MCF 10A (cell line): ENCODE data around the gene KRTCAP2. TPM values are rescaled to one million over a fixed set of nuclear protein-coding genes. Genes with fewer than 3 reads are reported as not detected.

Experiments used
- BruUV-seq: library from RNA; stranded (reverse); fragments of 400-500 nt; replicated peaks from 2 replicates; lab custom pipeline; 2021; lab: Mats Ljungman, UMichigan
- CTCF ChIA-PET: fragments of 300-600 bp; sonication (Branson Sonifier 250); formaldehyde crosslinking; extraction: SDS; loops from one replicate; lab custom pipeline; 2021; ENCODE audit warnings: antibody characterized with exemption, inconsistent platforms; lab: Yijun Ruan, JAX
- POLR2A ChIA-PET: fragments of 300-600, 350-650 bp; sonication (Branson Sonifier 250); formaldehyde crosslinking; extraction: SDS; loops from one replicate; lab custom pipeline; 2020; ENCODE audit warnings: antibody characterized with exemption, inconsistent platforms; lab: Yijun Ruan, JAX
- DNase-seq: peaks from one replicate; pipeline ENCODE4 v3.0.0-alpha.2; 2018; ENCODE audit not compliant: unreplicated experiment
- H3K27ac Mint-ChIP-seq: one replicate; pipeline ENCODE4 v1.8.0; 2022; ENCODE audit warnings: mild to moderate bottlenecking, low read depth, mixed read lengths; ENCODE audit not compliant: unreplicated experiment
- H3K27me3 Mint-ChIP-seq: one replicate; pipeline ENCODE4 v1.8.0; 2022; ENCODE audit warnings: mixed read lengths; ENCODE audit not compliant: insufficient read depth, unreplicated experiment
- H3K36me3 Mint-ChIP-seq: one replicate; pipeline ENCODE4 v1.8.0; 2022; ENCODE audit warnings: mild to moderate bottlenecking, moderate library complexity, mixed read lengths; ENCODE audit not compliant: insufficient read depth, unreplicated experiment
- H3K4me1 Mint-ChIP-seq: one replicate; pipeline ENCODE4 v1.8.0; 2022; ENCODE audit warnings: mixed read lengths; ENCODE audit not compliant: insufficient read depth, unreplicated experiment
- H3K4me3 Mint-ChIP-seq: one replicate; pipeline ENCODE4 v1.8.0; 2022; ENCODE audit warnings: mild to moderate bottlenecking, moderate library complexity, mixed read lengths; ENCODE audit not compliant: unreplicated experiment
- H3K9me3 Mint-ChIP-seq: one replicate; pipeline ENCODE4 v1.8.0; 2022; ENCODE audit warnings: mixed read lengths; ENCODE audit not compliant: unreplicated experiment
- intact Hi-C: fragments of 100-400 bp; cut with micrococcal nuclease; formaldehyde crosslinking; loops from 2 replicates; pipeline ENCODE4 v1.14.1; 2022
- total RNA-seq: library from RNA; stranded (reverse); gene quantifications from 2 replicates; pipeline ENCODE4 v1.2.3, GENCODE V29; 2022
- TF ChIP-seq, protein P1 (sequence below): fragments of 200-600 bp; IDR thresholded peaks from one replicate; pipeline ENCODE4 v1.8.0; 2022; ENCODE audit warnings: antibody characterized with exemption, mild to moderate bottlenecking; ENCODE audit not compliant: unreplicated experiment

Gene KRTCAP2
- total RNA-seq, 1 experiment from 2014 or later: 313 TPM

DNA sequence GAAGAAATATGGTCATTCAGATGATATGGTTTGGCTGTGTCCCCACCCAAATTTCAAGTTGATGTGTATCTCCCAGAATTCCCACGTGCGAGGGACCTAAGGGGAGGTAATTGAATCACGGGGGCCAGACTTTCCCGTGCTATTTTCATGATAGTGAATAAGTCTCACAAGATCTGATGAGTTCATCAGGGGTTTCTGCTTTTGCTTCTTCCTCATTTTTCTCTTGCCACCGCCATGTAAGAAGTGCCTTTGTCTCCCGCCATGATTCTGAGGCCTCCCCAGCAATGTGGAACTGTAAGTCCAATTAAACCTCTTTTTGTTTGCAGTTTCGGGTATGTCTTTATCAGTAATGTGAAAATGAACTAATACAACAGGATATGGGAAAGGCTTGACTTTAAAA, 31.4 kb downstream of the KRTCAP2 start:
- intact Hi-C loops: no loop called here
- no peaks in the 10 kb centered on the region for H3K27me3 Mint-ChIP-seq
- CTCF ChIA-PET: interaction anchor here (0.5 to 2.4 kb wide), 7 partner anchors 15 to 182 kb away, joined by 3 to 13 read pairs (median 5); partner anchors contain the start of genes KRTCAP2 and TRIM46
- H3K36me3 Mint-ChIP-seq: peaks cover 32% of the 10 kb centered on the region
- POLR2A ChIA-PET: interaction anchor here (1.5 kb wide), 2 partner anchors 16 to 138 kb away, joined by 4 to 6 read pairs; no protein-coding TSS in a partner anchor
- no TSS peak for BruUV-seq
- TF ChIP-seq, protein P1, sequence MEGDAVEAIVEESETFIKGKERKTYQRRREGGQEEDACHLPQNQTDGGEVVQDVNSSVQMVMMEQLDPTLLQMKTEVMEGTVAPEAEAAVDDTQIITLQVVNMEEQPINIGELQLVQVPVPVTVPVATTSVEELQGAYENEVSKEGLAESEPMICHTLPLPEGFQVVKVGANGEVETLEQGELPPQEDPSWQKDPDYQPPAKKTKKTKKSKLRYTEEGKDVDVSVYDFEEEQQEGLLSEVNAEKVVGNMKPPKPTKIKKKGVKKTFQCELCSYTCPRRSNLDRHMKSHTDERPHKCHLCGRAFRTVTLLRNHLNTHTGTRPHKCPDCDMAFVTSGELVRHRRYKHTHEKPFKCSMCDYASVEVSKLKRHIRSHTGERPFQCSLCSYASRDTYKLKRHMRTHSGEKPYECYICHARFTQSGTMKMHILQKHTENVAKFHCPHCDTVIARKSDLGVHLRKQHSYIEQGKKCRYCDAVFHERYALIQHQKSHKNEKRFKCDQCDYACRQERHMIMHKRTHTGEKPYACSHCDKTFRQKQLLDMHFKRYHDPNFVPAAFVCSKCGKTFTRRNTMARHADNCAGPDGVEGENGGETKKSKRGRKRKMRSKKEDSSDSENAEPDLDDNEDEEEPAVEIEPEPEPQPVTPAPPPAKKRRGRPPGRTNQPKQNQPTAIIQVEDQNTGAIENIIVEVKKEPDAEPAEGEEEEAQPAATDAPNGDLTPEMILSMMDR: no peak
- H3K27ac Mint-ChIP-seq: no peak overlapping the region
- H3K4me3 Mint-ChIP-seq: no peak overlapping the region
- peaks cover 10% of the 10 kb centered on the region for H3K4me1 Mint-ChIP-seq
- no peaks in the 10 kb centered on the region for H3K9me3 Mint-ChIP-seq
- DNase-seq: no peak

DNA sequence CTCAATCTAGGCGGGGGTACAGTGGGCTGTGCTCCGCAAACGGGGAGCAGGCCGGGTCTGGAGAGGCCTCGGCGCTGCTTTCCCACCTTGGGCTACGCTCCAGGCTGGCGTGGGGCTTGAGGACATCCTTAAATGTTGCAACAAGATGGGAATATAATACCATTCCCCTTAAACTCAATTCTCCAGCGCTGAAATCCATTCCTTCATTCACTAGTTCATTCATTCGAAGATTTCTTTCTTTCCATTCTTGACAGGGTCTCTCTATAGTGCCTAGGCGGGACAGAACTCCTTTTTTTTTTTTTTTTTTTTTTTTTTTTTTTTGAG, 32.5 kb downstream of the KRTCAP2 start:
- Mint-ChIP-seq H3K36me3 (peaks cover 35% of the 10 kb centered on the region), H3K27ac (peak overlapping the region; percentile 94), H3K27me3 (no peaks in the 10 kb centered on the region), H3K4me3 (peak overlapping the region; percentile 80), H3K9me3 (no peaks in the 10 kb centered on the region), H3K4me1 (peaks cover 10% of the 10 kb centered on the region)
- ChIA-PET POLR2A (interaction anchor here (0.7 to 8.1 kb wide), 5 partner anchors 16 to 311 kb away, joined by 3 to 238 read pairs (median 3); partner anchors contain the start of genes EFNA1 and KRTCAP2), CTCF (interaction anchor here (0.7 to 14.0 kb wide), 4 partner anchors 12 to 50 kb away, joined by 3 to 161 read pairs (median 10); partner anchors contain the start of gene KRTCAP2)
- no TSS peak for BruUV-seq
- DNase-seq: no peak
- intact Hi-C loops: no loop called here
- TF ChIP-seq, protein P1: no peak

DNA sequence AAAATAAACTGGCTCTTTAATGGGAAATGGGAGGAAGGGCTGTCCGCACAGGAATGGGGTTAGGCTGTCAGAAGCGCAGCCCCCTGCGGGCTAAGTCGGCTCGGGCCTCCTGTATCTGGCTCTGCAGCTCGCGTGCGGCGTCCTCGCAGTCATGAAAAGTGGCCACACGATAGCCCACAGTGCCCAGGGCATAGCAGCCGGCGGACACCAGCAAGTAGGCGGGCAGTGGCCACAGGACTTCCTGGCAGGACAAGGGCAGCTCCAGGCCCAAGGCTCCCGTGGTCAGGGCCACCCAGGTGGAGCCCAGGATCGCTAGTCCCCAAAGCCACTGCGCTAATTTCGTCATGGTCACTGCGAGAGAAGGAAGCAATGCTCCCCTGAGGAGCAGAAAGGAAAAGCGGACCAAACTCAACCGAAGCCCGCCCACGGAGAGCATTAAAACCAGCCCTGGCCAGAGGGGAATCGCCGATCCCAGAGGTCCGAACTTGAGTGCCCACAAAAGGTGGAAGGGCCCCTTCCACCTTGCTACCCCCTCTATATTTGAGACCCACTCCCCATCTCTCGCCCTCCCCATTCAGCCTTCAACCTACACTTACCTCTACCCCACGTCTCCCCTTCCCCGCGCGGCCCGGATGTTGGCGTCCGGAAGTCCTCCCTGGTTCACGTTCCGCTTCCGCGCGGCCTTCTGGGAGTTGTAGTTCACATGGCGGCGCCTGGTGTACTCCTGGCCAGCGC, 33.0 kb downstream of the KRTCAP2 start, which contains the start of gene DPM3:
Gene DPM3 (minus strand): TSS at position 637 of the 735 bp plus-strand sequence. CDS start 291 bp downstream, at position 346.
- TF ChIP-seq, protein P1: no peak
- no peaks in the 10 kb centered on the region for H3K27me3 Mint-ChIP-seq
- H3K4me1 Mint-ChIP-seq: peaks cover 13% of the 10 kb centered on the region
- intact Hi-C loops: no loop called here
- H3K36me3 Mint-ChIP-seq: peaks cover 39% of the 10 kb centered on the region
- H3K27ac Mint-ChIP-seq: peak within 1 kb of the TSS; percentile 94
- peak within 1 kb of the TSS; percentile 80 for H3K4me3 Mint-ChIP-seq
- no peaks in the 10 kb centered on the region for H3K9me3 Mint-ChIP-seq
- ChIA-PET CTCF (interaction anchor here (0.6 to 14.0 kb wide), 6 partner anchors 12 to 1504 kb away, joined by 3 to 161 read pairs (median 3); partner anchors contain the start of gene KRTCAP2), POLR2A (interaction anchor here (0.7 to 8.1 kb wide), 7 partner anchors 15 to 310 kb away, joined by 3 to 238 read pairs (median 4); partner anchors contain the start of genes EFNA1 and KRTCAP2)
- DNase-seq: peak; percentile 90
- BruUV-seq: TSS peak; percentile 63
